HG03439 (cell line): ENCODE results near the gene LINGO1.

ENCODE experiments used
- ATAC-seq: cut with Tn5 transposase; IDR thresholded peaks from one replicate; pipeline ENCODE4 v1.9.1; 2021; ENCODE audit warnings: mild to moderate bottlenecking, moderate library complexity; ENCODE audit not compliant: unreplicated experiment

Gene LINGO1

GRCh38 chr15:77633134-77633912, 611 bp upstream of the LINGO1 start:
- peak; percentile 71 for ATAC-seq

- no peak for ATAC-seq
These were observed 773 bp downstream of the LINGO1 start for GRCh38 chr15:77631745-77632533.

GRCh38 chr15:77630956-77631744, 1.6 kb downstream of the LINGO1 start:
- no peak for ATAC-seq

- no peak for ATAC-seq
These were observed 2.7 kb downstream of the LINGO1 start for GRCh38 chr15:77630056-77630455.

- no peak for ATAC-seq
These were observed 3.4 kb downstream of the LINGO1 start for GRCh38 chr15:77629070-77630030.

GRCh38 chr15:77628010-77628409, 4.7 kb downstream of the LINGO1 start:
- ATAC-seq, result no peak

- ATAC-seq, result no peak
These were observed 5.1 kb downstream of the LINGO1 start for GRCh38 chr15:77627581-77627980.

GRCh38 chr15:77627067-77627466, 5.6 kb downstream of the LINGO1 start:
- ATAC-seq, result no peak

- ATAC-seq, result no peak
These were observed 6.7 kb downstream of the LINGO1 start for GRCh38 chr15:77626002-77626401.

GRCh38 chr15:77625376-77625775, 7.3 kb downstream of the LINGO1 start:
- ATAC-seq, result no peak

- ATAC-seq, result no peak
These were observed 7.8 kb downstream of the LINGO1 start for GRCh38 chr15:77624868-77625267.

- no peak for ATAC-seq
These were observed 8.8 kb downstream of the LINGO1 start for GRCh38 chr15:77623755-77624524.

GRCh38 chr15:77622934-77623754, 9.6 kb downstream of the LINGO1 start:
- no peak for ATAC-seq

GRCh38 chr15:77622209-77622933, 10.3 kb downstream of the LINGO1 start:
- ATAC-seq, result no peak

- no peak for ATAC-seq
These were observed 10.9 kb downstream of the LINGO1 start for GRCh38 chr15:77621847-77622208.

GRCh38 chr15:77620960-77621647, 11.6 kb downstream of the LINGO1 start:
- ATAC-seq, result no peak

GRCh38 chr15:77620297-77620696, 12.4 kb downstream of the LINGO1 start:
- no peak for ATAC-seq
